Right atrium auricular region (tissue), 2 donors: ENCODE measurements around the gene SLC66A2. TPM values are rescaled to one million over a fixed set of nuclear protein-coding genes. Genes with fewer than 3 reads are reported as not detected.

Source experiments
- DNase-seq: peaks from one replicate; pipeline ENCODE4 v3.0.0-alpha.2; 2019; ENCODE audit warnings: low spot score
- H3K27ac ChIP-seq, 2 donors: fragments of 200-600 bp; sonication (generic); 1 replicate in 1 of 2; 2 replicates in 1 of 2; pipeline ENCODE4 v1.5.1; 2016 to 2019
- H3K27me3 ChIP-seq, 2 donors: fragments of 200-600 bp; sonication (generic); one replicate each; pipeline versions ENCODE4 v1.5.1 to v1.6.0; 2017 to 2019
- H3K36me3 ChIP-seq: fragments of 200-600 bp; sonication (generic); one replicate; pipeline ENCODE4 v1.5.1; 2016
- H3K4me1 ChIP-seq, 2 donors: fragments of 200-600 bp; sonication (generic); one replicate each; pipeline versions ENCODE4 v1.5.1 to v1.6.0; 2017 to 2019
- H3K4me3 ChIP-seq, 2 donors: fragments of 200-600 bp; sonication (generic); 1 replicate in 1 of 2; 2 replicates in 1 of 2; pipeline ENCODE4 v1.5.1; 2017 to 2019; ENCODE audit warnings: mild to moderate bottlenecking in 1 of 2, moderate library complexity in 1 of 2
- H3K9me3 ChIP-seq, 2 donors: fragments of 200-600 bp; sonication (generic); one replicate each; pipeline ENCODE4 v1.5.1; 2019
- CTCF ChIP-seq, 2 donors: fragments of 200-600 bp; sonication (generic); IDR thresholded peaks; one replicate each; pipeline ENCODE4 v1.5.1; 2019; ENCODE audit warnings: antibody characterized with exemption in 2 of 2
- total RNA-seq, 2 donors: library from RNA; depleted of rRNA; stranded (reverse); fragments of >200 nt; gene quantifications; one replicate each; pipeline ENCODE4 v1.1.0, GENCODE V29; 2016

Gene SLC66A2
- total RNA-seq, 2 donors from 2014 or later, result 21.4 to 22.9 TPM

GRCh38 chr18:79975043-79975442 lies 23.6 kb upstream of the SLC66A2 start:
- no peak for DNase-seq
- no peaks in the 10 kb centered on the region for H3K9me3 ChIP-seq
- H3K27me3 ChIP-seq, result no peaks in the 10 kb centered on the region
- H3K36me3 ChIP-seq, result peaks cover 33% of the 10 kb centered on the region
- TF ChIP-seq CTCF (IDR thresholded peaks at IDR 0.05), result no peak
- H3K4me1 ChIP-seq, result no peaks in the 10 kb centered on the region
- H3K4me3 ChIP-seq, result no peak overlapping the region
- no peak overlapping the region for H3K27ac ChIP-seq

DNA sequence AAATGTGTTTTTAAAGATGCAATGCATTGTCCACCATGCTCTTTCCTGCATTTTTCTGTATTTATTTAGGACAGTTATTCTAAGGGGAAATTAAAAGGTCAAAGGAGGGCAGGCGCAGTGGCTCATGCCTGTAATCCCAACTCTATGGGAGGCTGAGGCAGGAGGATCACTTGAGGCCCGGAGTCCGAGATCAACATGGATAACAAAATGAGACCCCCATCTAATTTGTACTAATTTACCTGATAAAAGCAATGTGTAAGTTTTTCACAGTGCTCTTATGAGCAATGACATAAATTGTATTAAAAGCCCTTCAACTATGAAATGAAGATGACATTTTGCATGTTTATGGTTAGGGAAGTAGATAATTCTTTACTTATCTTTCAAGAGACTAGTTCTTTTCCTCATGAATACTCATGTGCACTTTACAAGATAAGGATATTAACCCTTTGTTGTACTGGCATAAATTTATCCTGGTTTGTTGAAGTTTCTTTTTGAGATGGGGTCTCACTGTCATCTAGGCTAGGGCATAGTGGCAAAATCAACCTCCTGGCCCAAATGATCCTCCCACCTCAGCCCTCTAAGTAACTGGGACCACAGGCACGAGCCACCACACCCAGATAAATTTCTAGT lies 22.7 kb upstream of the SLC66A2 start:
- no peaks in the 10 kb centered on the region for H3K27me3 ChIP-seq
- TF ChIP-seq CTCF (IDR thresholded peaks at IDR 0.05), result no peak
- H3K27ac ChIP-seq, result no peak overlapping the region
- no peak for DNase-seq
- no peaks in the 10 kb centered on the region for H3K4me1 ChIP-seq
- H3K9me3 ChIP-seq, result no peaks in the 10 kb centered on the region
- H3K36me3 ChIP-seq, result peaks cover 33% of the 10 kb centered on the region
- no peak overlapping the region for H3K4me3 ChIP-seq

DNA sequence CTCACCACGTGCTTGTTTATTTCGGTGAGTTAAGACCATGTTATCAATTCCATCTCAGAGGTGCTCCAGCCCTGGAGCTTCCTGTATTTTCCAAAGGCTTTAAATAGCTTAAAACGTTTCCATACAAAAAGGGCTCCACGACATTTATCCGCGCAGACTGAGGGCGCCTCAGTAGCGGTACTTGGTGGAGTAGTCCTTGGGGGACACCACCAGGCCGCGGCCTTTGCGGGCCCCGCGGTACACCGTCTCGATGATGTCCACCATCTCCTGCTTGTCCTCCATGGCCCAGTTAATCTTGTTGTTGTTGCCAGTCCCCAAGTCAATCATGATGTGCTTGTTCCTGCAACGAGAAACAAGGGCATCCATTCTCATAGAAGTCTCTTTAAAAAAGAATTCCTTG lies 22.1 kb upstream of the SLC66A2 start:
- Histone ChIP-seq H3K27ac (no peak overlapping the region), H3K4me3 (no peak overlapping the region), H3K27me3 (no peaks in the 10 kb centered on the region), H3K4me1 (no peaks in the 10 kb centered on the region), H3K9me3 (no peaks in the 10 kb centered on the region), H3K36me3 (peaks cover 33% of the 10 kb centered on the region)
- TF ChIP-seq CTCF (IDR thresholded peaks at IDR 0.05), result no peak
- no peak for DNase-seq

DNA sequence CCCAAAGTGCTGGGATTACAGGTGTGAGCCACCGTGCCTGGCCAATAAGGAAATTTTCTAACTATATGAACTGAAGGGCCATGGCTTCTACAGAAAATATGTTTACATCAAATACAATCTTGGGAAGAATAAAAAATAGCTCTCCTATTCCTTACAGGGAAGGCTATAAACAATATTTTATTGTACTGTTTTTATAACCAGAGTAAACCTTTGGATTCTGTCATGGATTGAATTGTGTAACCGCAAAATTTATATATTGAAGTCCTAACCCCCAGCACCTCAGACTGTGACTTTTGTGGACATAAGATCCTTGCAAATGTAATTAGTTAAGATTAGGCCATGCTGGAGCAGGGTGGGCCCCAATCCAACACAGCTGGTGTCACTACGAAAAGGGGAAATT lies 21.3 kb upstream of the SLC66A2 start:
- no peak for TF ChIP-seq CTCF (IDR thresholded peaks at IDR 0.05)
- DNase-seq, result no peak
- Histone ChIP-seq H3K27ac (no peak overlapping the region), H3K27me3 (no peaks in the 10 kb centered on the region), H3K36me3 (peaks cover 33% of the 10 kb centered on the region), H3K4me3 (no peak overlapping the region), H3K9me3 (no peaks in the 10 kb centered on the region), H3K4me1 (no peaks in the 10 kb centered on the region)

DNA sequence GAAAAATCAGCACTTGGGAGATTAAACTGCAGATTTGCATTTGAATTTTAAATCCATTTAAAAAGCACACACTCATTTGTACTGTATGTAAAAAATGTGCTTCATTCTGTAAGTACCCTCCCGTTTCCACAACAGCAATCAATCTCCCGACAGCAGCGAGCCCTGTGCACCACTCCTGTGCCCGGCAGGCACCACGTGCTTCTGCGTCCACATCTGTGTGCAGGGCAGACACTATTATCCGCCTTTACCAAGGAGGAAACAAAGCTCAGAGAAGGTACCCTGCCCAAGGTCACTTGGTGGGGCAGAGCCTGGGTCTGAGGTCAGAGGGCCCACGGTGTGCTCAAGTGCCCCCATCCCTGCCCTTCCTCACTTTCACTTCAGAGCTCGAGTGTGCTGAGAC lies 20.5 kb upstream of the SLC66A2 start:
- no peak for TF ChIP-seq CTCF (IDR thresholded peaks at IDR 0.05)
- Histone ChIP-seq H3K27ac (no peak overlapping the region), H3K4me3 (no peak overlapping the region), H3K36me3 (peaks cover 33% of the 10 kb centered on the region), H3K27me3 (no peaks in the 10 kb centered on the region), H3K4me1 (no peaks in the 10 kb centered on the region), H3K9me3 (no peaks in the 10 kb centered on the region)
- DNase-seq, result no peak
